Measurements from ENCODE around the gene NKX6-1. TPM values are rescaled to one million over a fixed set of nuclear protein-coding genes. Genes with fewer than 3 reads are reported as not detected.

Gene NKX6-1
- total RNA-seq (2014; rRNA removed; shearing (Covaris generic)), result not detected in 2 replicates

DNA sequence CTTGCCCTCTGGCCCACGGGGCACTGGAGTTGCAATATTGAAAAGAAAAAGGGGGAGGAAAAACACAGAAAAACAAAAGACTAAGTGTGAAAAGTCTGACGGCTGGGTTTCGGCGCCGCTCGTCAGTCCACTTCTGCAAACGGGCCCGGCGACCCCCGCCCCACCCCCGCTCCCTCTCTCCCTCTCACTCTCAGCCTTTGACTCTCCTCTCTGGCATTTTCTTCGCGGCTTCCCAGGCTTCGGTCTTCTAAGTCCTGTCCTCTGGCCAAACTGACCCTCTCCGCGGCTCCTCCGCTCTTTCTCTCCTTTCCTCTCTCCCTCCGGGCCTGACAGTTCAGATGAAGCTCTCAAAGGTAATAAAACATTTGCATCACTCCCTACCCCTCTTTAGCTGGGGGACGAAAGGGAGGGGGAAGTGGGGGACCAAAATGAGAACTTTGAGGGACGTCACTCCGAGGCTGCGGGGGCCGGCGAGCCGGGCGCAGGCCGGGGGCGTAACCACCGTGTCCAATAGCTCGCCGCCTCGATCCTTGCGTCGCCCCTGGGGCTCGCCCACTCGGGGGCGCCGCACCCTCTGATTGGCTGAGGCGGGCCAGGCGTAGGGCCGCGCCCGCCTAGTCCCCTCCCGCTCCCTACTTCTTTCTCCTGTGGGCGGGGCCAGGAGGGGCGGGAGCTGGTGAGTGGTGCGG is at the start of gene NKX6-1:
Gene NKX6-1, minus strand, starts transcription at position 358 of the 689 bp plus-strand sequence. CDS start 1,064 bp downstream, outside the sequence.
- DNase-seq (ENCODE audit: low spot score), result no peak
- in situ Hi-C loops (cut with HindIII; ENCODE audit: low sequenced_read_pairs), result no loop called here

GRCh38 chr4:84547211-84547610 is 48.1 kb upstream of the NKX6-1 start:
- no peak for DNase-seq (ENCODE audit: low spot score)
- in situ Hi-C loops (cut with HindIII; ENCODE audit: low sequenced_read_pairs), result no loop called here

GRCh38 chr4:84545093-84545492 is 46.0 kb upstream of the NKX6-1 start:
- DNase-seq (ENCODE audit: low spot score), result no peak
- in situ Hi-C loops (cut with HindIII; ENCODE audit: low sequenced_read_pairs), result no loop called here

- in situ Hi-C loops (cut with HindIII; ENCODE audit: low sequenced_read_pairs), result no loop called here
- DNase-seq (ENCODE audit: low spot score), result no peak
Measured at GRCh38 chr4:84535901-84536300, 36.8 kb upstream of the NKX6-1 start.

GRCh38 chr4:84531689-84532088 is 32.6 kb upstream of the NKX6-1 start:
- in situ Hi-C loops (cut with HindIII; ENCODE audit: low sequenced_read_pairs), result no loop called here
- DNase-seq (ENCODE audit: low spot score), result no peak

- no peak for DNase-seq (ENCODE audit: low spot score)
- in situ Hi-C loops (cut with HindIII; ENCODE audit: low sequenced_read_pairs), result no loop called here
Measured at GRCh38 chr4:84530871-84531270, 31.8 kb upstream of the NKX6-1 start.

DNA sequence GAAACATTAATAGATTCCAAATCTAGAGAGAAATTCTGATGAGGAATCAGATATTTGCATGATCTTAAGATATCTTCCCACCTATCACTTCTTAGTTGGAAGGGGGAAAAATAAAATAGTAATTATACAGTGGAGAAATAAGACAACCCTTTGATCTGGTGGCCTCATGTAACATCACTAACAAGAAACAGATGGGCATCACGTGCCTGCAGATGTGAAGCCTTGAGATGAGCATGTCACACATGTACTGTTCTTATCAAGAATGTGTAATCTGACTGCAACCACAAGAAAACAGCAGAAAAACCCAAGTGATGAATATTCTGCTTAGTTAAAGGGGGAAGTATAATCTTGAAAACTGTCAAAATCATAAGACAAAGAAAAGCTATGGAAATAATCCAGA is 31.4 kb upstream of the NKX6-1 start:
- DNase-seq (ENCODE audit: low spot score), result no peak
- in situ Hi-C loops (cut with HindIII; ENCODE audit: low sequenced_read_pairs), result no loop called here

DNA sequence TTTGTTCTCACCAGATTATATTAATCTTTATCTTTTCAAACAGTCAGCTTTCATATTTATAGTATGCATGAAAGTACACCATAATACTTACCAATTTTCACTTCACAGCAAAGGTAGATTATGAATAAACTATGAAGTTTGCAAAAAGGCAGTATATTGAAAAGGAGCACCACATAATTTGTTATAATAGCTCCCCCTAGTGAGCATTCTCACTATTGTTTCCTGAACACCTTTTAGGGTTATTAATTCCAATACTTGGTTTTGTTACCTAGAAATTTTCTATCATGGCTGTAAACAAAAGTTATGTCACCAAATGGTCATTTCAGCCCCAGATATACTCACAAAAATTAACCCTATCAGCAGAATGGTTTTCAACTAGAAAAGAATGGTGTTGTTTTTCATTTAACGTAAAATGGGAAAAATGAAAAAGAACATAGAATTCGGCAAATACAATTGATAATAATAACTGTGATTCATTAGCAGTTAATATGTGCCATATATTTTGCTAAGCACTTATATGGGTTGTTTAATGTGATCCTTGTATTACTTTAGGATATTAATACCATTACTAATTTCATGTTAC is 30.2 kb upstream of the NKX6-1 start:
- DNase-seq (ENCODE audit: low spot score), result peak; percentile 31

DNA sequence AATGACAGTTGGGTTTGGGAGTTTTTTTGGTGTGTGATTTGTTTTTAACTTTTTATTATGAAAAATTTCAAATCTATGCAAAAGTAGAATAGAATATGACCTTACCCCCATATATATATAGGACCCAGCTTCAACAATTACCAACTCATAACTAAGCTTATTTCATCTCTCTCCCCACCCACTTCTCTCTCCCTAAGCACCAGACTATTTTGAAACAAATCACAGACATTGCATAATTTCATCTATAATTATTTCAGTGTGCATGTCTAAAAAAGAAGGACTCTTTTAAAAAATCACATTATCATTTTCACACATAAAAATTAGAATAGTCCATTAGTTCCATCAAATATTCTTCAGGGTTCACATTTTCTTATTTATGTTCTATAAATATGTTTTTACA is 28.3 kb upstream of the NKX6-1 start:
- in situ Hi-C loops (cut with HindIII; ENCODE audit: low sequenced_read_pairs), result no loop called here
- no peak for DNase-seq (ENCODE audit: low spot score)

More for the DNA sequence above, 30.2 kb upstream of the NKX6-1 start:
- in situ Hi-C loops (cut with HindIII; ENCODE audit: low sequenced_read_pairs), result no loop called here

GRCh38 chr4:84515075-84515474 is 16.0 kb upstream of the NKX6-1 start:
- DNase-seq (ENCODE audit: low spot score), result no peak
- in situ Hi-C loops (cut with HindIII; ENCODE audit: low sequenced_read_pairs), result no loop called here

GRCh38 chr4:84512277-84512676 is 13.2 kb upstream of the NKX6-1 start:
- no peak for DNase-seq (ENCODE audit: low spot score)
- in situ Hi-C loops (cut with HindIII; ENCODE audit: low sequenced_read_pairs), result no loop called here

DNA sequence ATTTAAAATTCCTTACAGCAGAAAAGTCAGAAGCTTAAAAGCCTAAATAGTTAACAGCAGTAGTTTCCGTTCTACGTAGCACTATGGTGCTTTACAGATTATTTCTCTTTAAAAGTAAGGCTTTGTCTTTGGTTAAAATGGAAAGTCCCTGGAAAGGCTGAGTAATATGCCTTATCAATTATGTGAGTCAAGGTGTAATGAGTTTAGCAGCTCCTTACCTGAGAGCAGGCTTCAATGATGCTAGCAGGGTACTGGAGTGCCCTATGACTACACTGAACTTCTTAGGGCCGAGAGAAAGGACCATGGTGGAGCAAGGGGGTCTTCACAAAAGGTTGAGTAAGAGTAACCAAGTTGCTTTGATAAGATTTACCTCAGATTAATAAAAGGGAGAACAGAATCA is 12.6 kb upstream of the NKX6-1 start:
- in situ Hi-C loops (cut with HindIII; ENCODE audit: low sequenced_read_pairs), result no loop called here
- DNase-seq (ENCODE audit: low spot score), result no peak

- in situ Hi-C loops (cut with HindIII; ENCODE audit: low sequenced_read_pairs), result no loop called here
- no peak for DNase-seq (ENCODE audit: low spot score)
Measured at GRCh38 chr4:84507941-84508340, 8.8 kb upstream of the NKX6-1 start.

DNA sequence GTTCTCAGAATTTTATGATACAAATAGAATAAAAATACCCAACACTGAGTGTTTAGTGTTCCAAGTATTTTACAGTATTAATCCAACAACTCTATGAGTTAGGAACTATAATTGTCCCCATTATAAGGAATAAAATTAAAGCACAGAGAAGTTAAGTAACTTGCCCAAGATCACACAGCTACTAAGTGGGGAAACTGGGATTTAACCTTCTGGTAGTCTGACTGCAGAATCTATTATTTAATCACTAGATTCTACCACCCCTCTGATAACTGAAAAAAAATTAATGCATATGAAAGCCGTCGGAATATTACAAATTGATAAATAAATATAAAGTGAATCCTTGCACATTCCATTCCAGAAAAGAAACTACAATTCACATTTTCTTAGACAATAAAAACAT is 5.7 kb upstream of the NKX6-1 start:
- in situ Hi-C loops (cut with HindIII; ENCODE audit: low sequenced_read_pairs), result no loop called here
- DNase-seq (ENCODE audit: low spot score), result no peak

DNA sequence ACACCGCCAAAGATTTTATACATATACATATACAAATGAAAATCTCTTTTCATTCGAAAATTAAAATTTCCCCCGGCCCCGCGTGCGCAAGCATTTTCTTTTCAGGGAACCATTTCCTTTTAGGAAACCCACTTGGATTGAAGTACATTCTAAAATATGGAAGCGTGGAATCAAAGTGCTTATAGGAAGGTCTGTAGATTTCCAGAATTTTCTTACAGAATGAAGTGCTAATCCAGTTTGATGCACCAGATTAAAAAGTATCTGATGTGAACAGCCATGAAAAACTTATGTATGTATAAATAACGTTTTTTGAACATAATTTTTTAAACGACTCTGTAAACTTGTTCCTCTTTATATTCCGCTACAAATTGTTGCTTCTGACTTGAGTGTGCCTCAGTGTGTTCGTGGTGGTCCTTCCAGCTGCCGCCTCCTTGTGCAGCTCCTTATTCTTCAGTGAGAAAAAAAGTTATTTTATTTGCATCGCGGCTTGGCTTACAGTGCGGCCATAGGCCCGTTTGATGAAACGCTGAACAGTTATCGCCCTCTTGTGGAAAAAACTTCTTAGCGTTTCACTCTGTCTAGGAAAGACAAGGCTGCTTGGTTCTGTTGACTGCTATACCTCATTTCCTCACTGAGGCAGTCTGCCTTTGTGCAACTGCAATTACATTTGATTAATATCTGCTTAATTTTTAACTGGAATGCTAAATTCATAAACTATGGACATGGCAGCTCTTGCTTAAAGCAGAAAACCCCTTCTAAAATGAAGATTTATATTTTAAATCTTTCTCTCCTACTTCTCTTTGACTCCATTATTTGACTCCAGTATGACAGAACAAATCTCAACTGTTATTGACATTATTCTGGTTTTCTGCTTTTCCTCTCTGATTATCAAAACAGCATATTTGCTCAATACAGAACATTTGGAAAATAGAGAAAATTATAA is 4.7 kb upstream of the NKX6-1 start:
- in situ Hi-C loops (cut with HindIII; ENCODE audit: low sequenced_read_pairs), result no loop called here

GRCh38 chr4:84502955-84503373 is 3.9 kb upstream of the NKX6-1 start:
- in situ Hi-C loops (cut with HindIII; ENCODE audit: low sequenced_read_pairs), result no loop called here
- DNase-seq (ENCODE audit: low spot score), result no peak

More for the DNA sequence above, 4.7 kb upstream of the NKX6-1 start:
- peak; percentile 66 for DNase-seq (ENCODE audit: low spot score)

GRCh38 chr4:84502333-84502954 is 3.4 kb upstream of the NKX6-1 start:
- DNase-seq (ENCODE audit: low spot score), result no peak
- in situ Hi-C loops (cut with HindIII; ENCODE audit: low sequenced_read_pairs), result no loop called here

GRCh38 chr4:84501721-84502267 is 2.7 kb upstream of the NKX6-1 start:
- in situ Hi-C loops (cut with HindIII; ENCODE audit: low sequenced_read_pairs), result no loop called here
- no peak for DNase-seq (ENCODE audit: low spot score)

- in situ Hi-C loops (cut with HindIII; ENCODE audit: low sequenced_read_pairs), result no loop called here
- DNase-seq (ENCODE audit: low spot score), result no peak
Measured at GRCh38 chr4:84501202-84501503, 2.1 kb upstream of the NKX6-1 start.

All from G401 (cell line).